Natural killer cell (primary cell): ENCODE measurements around the gene TGFBR1. TPM values are rescaled to one million over a fixed set of nuclear protein-coding genes. Genes with fewer than 3 reads are reported as not detected.
A peak's percentile ranks its signal among the peaks of the same experiment; 100 is the strongest.

Source experiments
- ATAC-seq, 3 donors: fragments of 150-1000 bp in 2 of 3; fragments of 200-7000 bp in 1 of 3; cut with Tn5 transposase; 1 replicate in 1 of 3; 2 replicates in 2 of 3; pipeline ENCODE4 v1.10.0; 2021; ENCODE audit warnings: mild to moderate bottlenecking in 2 of 3, moderate library complexity in 2 of 3
- DNase-seq, 2 donors: peaks; one replicate each; pipeline versions ENCODE4 v3.0.0 to v3.0.0-alpha.2; 2013 to 2021; ENCODE audit warnings: mixed read lengths in 1 of 2
- H3K27ac ChIP-seq: one replicate; pipeline ENCODE4 v1.5.1; 2013; ENCODE audit warnings: mild to moderate bottlenecking, low read length
- H3K27me3 ChIP-seq: one replicate; pipeline ENCODE4 v1.6.1; 2013; ENCODE audit warnings: low read length; ENCODE audit not compliant: control insufficient read depth, insufficient read depth
- H3K36me3 ChIP-seq: one replicate; pipeline ENCODE4 v1.6.1; 2013; ENCODE audit warnings: low read length; ENCODE audit not compliant: control insufficient read depth, insufficient read depth
- H3K4me1 ChIP-seq: one replicate; pipeline ENCODE4 v1.6.1; 2013; ENCODE audit warnings: low read length; ENCODE audit not compliant: control insufficient read depth, insufficient read depth
- H3K4me3 ChIP-seq: one replicate; pipeline ENCODE4 v1.5.1; 2013; ENCODE audit warnings: low read length
- H3K9me3 ChIP-seq: one replicate; pipeline ENCODE4 v1.6.1; 2013; ENCODE audit warnings: low read length; ENCODE audit not compliant: control insufficient read depth, insufficient read depth
- H3K27ac Mint-ChIP-seq, 2 donors: one replicate each; pipeline ENCODE4 v1.8.0; 2022; ENCODE audit warnings: mild to moderate bottlenecking in 2 of 2, mixed read lengths in 2 of 2, moderate library complexity in 1 of 2
- H3K27me3 Mint-ChIP-seq, 2 donors: one replicate each; pipeline ENCODE4 v1.8.0; 2022; ENCODE audit warnings: low read depth in 2 of 2, mixed read lengths in 2 of 2
- H3K36me3 Mint-ChIP-seq: one replicate; pipeline ENCODE4 v1.8.0; 2022; ENCODE audit warnings: mixed read lengths
- H3K4me1 Mint-ChIP-seq, 2 donors: one replicate each; pipeline ENCODE4 v1.8.0; 2022; ENCODE audit warnings: mixed read lengths in 2 of 2
- H3K4me3 Mint-ChIP-seq: one replicate; pipeline ENCODE4 v1.8.0; 2022; ENCODE audit warnings: mild to moderate bottlenecking, moderate library complexity, mixed read lengths
- H3K9me3 Mint-ChIP-seq, 2 donors: one replicate each; pipeline ENCODE4 v1.8.0; 2022; ENCODE audit warnings: mixed read lengths in 2 of 2
- WGBS: methylation state at CpG from one replicate; pipeline ENCODE4 v1.1.7; 2013; ENCODE audit warnings: missing lambda C conversion rate; ENCODE audit not compliant: insufficient coverage; 5-methylcytosine and 5-hydroxymethylcytosine counted together
- intact Hi-C: fragments of 100-400 bp; cut with micrococcal nuclease; formaldehyde crosslinking; loops from one replicate; pipeline ENCODE4 v1.14.2; 2022
- total RNA-seq, 4 donors: library from RNA; stranded (reverse); fragments of 120-200 nt in 1 of 4; gene quantifications; one replicate each; pipeline versions ENCODE4 v1.2.3 to v1.2.4, GENCODE V29; 2013 to 2022
- TF ChIP-seq, protein P1 (sequence below): fragments of 200-600 bp; IDR thresholded peaks from one replicate; pipeline ENCODE4 v1.8.0; 2022; ENCODE audit warnings: antibody characterized with exemption

The TGFBR1 gene
- total RNA-seq, 3 donors from 2014 or later (not counting 1 experiment from before 2014, with no cell fraction given) = 78.0 to 120 (median 113) TPM

DNA sequence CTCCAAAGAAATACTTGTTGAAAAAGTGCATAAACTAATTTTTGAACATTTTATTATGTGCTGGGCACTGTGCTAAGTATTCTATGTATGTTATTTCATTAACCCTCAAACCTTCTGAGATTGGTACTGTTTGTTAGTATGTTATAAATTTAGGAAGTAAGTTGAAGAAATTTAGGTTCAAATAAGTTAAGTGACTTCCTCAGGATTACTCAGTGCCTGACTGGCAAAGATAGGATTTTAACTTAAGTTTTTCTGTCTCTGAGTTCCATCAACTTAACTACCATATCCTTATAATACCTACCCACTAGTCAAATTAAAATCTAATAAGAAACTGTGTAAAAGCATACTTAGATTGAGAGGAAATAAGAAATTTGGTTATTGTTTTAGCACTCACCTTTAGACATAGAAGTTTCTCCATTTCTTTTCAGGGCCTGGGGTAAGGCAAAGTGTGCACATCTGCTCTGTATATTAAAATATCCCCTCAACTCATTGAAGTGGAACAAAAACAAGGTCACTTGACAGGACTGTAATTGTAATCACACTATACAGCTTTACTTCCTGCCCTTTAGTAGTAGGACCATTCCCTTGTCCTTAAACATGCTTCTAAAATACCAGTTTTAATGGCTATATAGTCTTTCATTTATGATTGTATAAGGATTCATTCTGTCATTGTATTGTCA lies 15.2 kb downstream of the TGFBR1 start:
- H3K4me1 ChIP-seq = peaks cover 16% of the 10 kb centered on the region
- H3K27ac ChIP-seq = peak overlapping the region; percentile 66
- ATAC-seq = peak in 1 of 3 donors; percentile 39
- H3K4me3 Mint-ChIP-seq = peak overlapping the region; percentile 86
- H3K27me3 Mint-ChIP-seq = no peaks in the 10 kb centered on the region
- no peaks in the 10 kb centered on the region for H3K36me3 ChIP-seq
- H3K9me3 ChIP-seq = no peaks in the 10 kb centered on the region
- no peak for DNase-seq
- H3K4me1 Mint-ChIP-seq = peaks cover 87 to 90% of the 10 kb centered on the region in 2 donors
- H3K4me3 ChIP-seq = no peak overlapping the region
- H3K9me3 Mint-ChIP-seq = no peaks in the 10 kb centered on the region
- no peaks in the 10 kb centered on the region for H3K36me3 Mint-ChIP-seq
- H3K27ac Mint-ChIP-seq = peak overlapping the region; percentile 77 to 91
- no peaks in the 10 kb centered on the region for H3K27me3 ChIP-seq
- intact Hi-C loops = loop anchor here (2.0 kb wide), 2 partner anchors 13 to 15 kb away; no protein-coding TSS in a partner anchor
- TF ChIP-seq, protein P1, sequence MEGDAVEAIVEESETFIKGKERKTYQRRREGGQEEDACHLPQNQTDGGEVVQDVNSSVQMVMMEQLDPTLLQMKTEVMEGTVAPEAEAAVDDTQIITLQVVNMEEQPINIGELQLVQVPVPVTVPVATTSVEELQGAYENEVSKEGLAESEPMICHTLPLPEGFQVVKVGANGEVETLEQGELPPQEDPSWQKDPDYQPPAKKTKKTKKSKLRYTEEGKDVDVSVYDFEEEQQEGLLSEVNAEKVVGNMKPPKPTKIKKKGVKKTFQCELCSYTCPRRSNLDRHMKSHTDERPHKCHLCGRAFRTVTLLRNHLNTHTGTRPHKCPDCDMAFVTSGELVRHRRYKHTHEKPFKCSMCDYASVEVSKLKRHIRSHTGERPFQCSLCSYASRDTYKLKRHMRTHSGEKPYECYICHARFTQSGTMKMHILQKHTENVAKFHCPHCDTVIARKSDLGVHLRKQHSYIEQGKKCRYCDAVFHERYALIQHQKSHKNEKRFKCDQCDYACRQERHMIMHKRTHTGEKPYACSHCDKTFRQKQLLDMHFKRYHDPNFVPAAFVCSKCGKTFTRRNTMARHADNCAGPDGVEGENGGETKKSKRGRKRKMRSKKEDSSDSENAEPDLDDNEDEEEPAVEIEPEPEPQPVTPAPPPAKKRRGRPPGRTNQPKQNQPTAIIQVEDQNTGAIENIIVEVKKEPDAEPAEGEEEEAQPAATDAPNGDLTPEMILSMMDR = no peak

DNA sequence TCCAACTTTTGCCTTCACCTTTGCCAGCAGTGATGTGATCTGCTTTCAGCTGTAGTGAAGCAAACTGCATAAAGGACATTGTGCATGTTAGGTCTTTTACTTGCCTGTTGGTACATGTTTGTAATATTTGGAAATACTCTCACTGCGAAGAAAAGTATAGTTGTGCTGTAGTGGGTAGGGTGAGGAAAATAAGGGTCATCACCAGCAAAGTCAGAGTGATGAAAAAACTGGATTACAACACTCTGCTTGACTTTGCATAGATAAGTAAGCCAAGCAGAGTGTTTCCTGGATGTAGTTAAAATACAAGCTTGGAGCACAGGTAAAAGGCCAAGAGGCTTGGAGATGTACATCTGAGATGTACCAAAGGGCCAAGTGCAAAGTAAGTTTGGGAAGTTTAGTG lies 16.7 kb downstream of the TGFBR1 start:
- H3K36me3 ChIP-seq = no peaks in the 10 kb centered on the region
- H3K4me3 ChIP-seq = no peak overlapping the region
- 95% methylated on average over 1 of the region's 1 CpG for WGBS
- DNase-seq (no peak), ATAC-seq (no peak)
- H3K9me3 Mint-ChIP-seq = no peaks in the 10 kb centered on the region
- TF ChIP-seq, protein P1 = no peak
- no peaks in the 10 kb centered on the region for H3K27me3 Mint-ChIP-seq
- no peaks in the 10 kb centered on the region for H3K27me3 ChIP-seq
- no peaks in the 10 kb centered on the region for H3K36me3 Mint-ChIP-seq
- peak overlapping the region; percentile 77 to 91 for H3K27ac Mint-ChIP-seq
- H3K4me1 Mint-ChIP-seq = peaks cover 88 to 91% of the 10 kb centered on the region in 2 donors
- intact Hi-C loops = loop anchor here (2.0 kb wide), 1 partner anchor 15 kb away; no protein-coding TSS in a partner anchor
- H3K4me3 Mint-ChIP-seq = peak overlapping the region; percentile 45
- no peak overlapping the region for H3K27ac ChIP-seq
- H3K9me3 ChIP-seq = no peaks in the 10 kb centered on the region
- peaks cover 16% of the 10 kb centered on the region for H3K4me1 ChIP-seq

DNA sequence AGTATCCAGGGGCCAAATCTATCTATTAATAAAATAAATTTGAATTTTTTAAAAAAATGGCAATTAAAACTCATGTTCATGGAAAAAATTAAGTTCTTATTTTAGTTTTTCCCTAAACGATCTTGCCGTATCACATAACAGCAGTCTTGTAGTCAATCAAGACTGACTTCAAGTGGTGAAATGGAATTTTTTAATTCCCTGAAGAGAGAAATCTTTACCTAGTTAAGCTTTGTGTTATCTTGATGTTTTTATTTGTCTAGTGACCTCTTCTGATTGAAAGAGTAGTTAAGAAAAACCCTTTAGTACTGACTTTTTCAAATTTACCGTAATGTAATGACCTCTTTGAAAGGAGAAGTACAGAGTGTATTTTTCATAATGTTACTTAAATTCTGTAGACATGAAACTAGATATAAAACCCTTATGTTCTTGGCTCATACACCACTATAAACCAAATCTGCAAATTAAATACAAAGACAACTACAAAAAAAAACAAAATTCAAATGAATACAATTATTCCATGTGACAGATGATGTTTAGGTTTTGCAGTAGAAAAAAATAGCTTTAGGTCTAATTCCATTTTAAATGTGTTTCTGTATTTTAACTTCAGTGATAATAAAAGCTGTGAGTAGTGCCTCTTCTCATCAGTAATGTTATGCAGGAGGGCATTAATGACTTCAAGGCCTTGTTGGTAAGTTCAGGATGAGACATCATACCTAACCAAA lies 19.8 kb downstream of the TGFBR1 start:
- TF ChIP-seq, protein P1 = no peak
- H3K4me3 Mint-ChIP-seq = peak overlapping the region; percentile 26
- no peaks in the 10 kb centered on the region for H3K36me3 Mint-ChIP-seq
- peak overlapping the region; percentile 68 to 87 for H3K27ac Mint-ChIP-seq
- H3K9me3 Mint-ChIP-seq = no peaks in the 10 kb centered on the region
- intact Hi-C loops = no loop called here
- peaks cover 15% of the 10 kb centered on the region for H3K4me1 ChIP-seq
- no peaks in the 10 kb centered on the region for H3K27me3 Mint-ChIP-seq
- peaks cover 94 to 95% of the 10 kb centered on the region in 2 donors for H3K4me1 Mint-ChIP-seq
- H3K9me3 ChIP-seq = no peaks in the 10 kb centered on the region
- no peak for ATAC-seq
- H3K27me3 ChIP-seq = no peaks in the 10 kb centered on the region
- H3K27ac ChIP-seq = no peak overlapping the region
- no peaks in the 10 kb centered on the region for H3K36me3 ChIP-seq
- WGBS = 100% methylated on average over 2 of the region's 3 CpGs
- H3K4me3 ChIP-seq = no peak overlapping the region
- no peak for DNase-seq
